ENCODE results near the gene PRKAG1. TPM values are rescaled to one million over a fixed set of nuclear protein-coding genes. Genes with fewer than 3 reads are reported as not detected.

Gene PRKAG1
- total and polyA plus RNA-seq, 10 of the 15 experiments (the other 5 are each of a cell fraction or from before 2014, with no cell fraction given) = 44.5 to 91.6 (median 60.9) TPM

DNA sequence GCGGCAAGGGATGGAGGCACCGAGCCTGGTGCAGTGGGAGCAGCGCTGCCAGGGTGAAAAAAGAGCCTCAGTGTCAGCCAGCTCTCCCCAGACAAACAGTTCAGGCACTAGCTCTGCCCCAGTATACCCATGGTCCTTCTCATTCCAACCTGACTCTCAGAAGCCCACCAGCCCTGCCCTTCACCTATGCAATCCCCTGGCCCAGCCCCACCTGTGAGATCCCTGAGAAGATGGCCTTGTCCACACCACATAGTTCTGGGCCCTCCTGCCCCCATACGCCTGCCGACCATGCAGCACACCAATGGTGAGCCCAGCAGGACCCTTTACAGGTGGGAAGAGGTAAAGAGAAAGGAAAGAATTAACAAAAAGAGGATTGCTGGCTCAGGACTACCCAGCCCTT is 35.5 kb upstream of the PRKAG1 start (continued):
- TF ChIP-seq, protein P1, sequence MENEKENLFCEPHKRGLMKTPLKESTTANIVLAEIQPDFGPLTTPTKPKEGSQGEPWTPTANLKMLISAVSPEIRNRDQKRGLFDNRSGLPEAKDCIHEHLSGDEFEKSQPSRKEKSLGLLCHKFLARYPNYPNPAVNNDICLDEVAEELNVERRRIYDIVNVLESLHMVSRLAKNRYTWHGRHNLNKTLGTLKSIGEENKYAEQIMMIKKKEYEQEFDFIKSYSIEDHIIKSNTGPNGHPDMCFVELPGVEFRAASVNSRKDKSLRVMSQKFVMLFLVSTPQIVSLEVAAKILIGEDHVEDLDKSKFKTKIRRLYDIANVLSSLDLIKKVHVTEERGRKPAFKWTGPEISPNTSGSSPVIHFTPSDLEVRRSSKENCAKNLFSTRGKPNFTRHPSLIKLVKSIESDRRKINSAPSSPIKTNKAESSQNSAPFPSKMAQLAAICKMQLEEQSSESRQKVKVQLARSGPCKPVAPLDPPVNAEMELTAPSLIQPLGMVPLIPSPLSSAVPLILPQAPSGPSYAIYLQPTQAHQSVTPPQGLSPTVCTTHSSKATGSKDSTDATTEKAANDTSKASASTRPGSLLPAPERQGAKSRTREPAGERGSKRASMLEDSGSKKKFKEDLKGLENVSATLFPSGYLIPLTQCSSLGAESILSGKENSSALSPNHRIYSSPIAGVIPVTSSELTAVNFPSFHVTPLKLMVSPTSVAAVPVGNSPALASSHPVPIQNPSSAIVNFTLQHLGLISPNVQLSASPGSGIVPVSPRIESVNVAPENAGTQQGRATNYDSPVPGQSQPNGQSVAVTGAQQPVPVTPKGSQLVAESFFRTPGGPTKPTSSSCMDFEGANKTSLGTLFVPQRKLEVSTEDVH (IDR thresholded peaks at IDR 0.05; ENCODE audit: low read depth, partially characterized antibody) = no peak
- no peak for TF ChIP-seq NR2C1 (IDR thresholded peaks at IDR 0.05)
- TF ChIP-seq NFYB (IDR thresholded peaks at IDR 0.05; ENCODE audit: insufficient read depth, low read depth, low read length) = no peak

DNA sequence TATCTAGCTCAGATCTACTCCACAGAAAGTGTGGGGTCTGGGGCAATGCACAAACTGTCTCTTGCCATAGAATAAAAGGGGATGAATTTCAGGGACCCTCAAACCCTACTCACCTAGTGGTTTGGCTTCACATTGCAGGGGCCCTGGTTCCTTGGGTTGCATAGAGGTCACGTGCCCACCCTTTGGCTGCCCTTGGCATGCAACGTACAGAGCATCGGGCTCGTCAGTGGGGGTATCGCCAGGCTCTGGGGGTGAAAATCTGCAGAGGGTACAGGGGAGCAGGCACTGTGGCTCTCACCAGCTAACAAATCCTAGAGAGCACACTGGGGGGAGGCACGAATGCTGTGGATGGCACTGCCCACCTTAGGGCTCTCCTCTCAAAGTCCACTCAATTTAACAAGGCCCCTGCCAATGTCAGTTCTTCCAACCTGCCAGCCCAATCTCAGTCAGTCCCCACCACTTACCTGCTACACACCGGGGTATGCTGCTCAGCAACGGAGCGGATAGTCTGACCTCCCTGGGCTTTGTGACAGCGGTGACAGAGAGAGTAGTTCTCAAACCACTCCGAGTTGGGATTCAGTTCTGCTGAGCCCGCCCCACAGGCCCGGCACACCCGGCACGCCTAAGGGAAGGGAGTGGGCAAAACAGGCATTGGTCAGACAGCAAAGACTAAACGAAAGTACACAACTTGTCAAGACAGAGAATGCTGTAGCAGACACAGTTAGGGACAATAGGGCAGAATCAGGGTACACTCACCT is 34.1 kb upstream of the PRKAG1 start:
- no peaks in the 10 kb centered on the region for H3K9me3 ChIP-seq (replicated peaks; ENCODE audit: control insufficient read depth, insufficient read depth, low read length)
- no peak for TF ChIP-seq EP300 (IDR thresholded peaks at IDR 0.05; ENCODE audit: borderline replicate concordance in 1 of 2, control insufficient read depth in 1 of 2, low read depth in 2 of 2, low read length in 2 of 2)
- no peak for TF ChIP-seq SUPT20H (IDR thresholded peaks at IDR 0.05; ENCODE audit: borderline replicate concordance, control insufficient read depth, low read depth, low read length)
- TF ChIP-seq, protein P2, sequence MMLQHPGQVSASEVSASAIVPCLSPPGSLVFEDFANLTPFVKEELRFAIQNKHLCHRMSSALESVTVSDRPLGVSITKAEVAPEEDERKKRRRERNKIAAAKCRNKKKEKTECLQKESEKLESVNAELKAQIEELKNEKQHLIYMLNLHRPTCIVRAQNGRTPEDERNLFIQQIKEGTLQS (IDR thresholded peaks at IDR 0.05; ENCODE audit: borderline replicate concordance, extremely low read depth, low read depth, low read length) = no peak
- no peak for TF ChIP-seq CBX3 (IDR thresholded peaks at IDR 0.05; ENCODE audit: borderline replicate concordance, low read depth)
- no peak for TF ChIP-seq NR2F1 (conservative IDR thresholded peaks at IDR 0.05)
- no peak for TF ChIP-seq ETV6 (conservative IDR thresholded peaks at IDR 0.05 in 1 of 2, IDR thresholded peaks at IDR 0.05 in 1 of 2; ENCODE audit: borderline replicate concordance in 1 of 2, low read depth in 1 of 2)
- no peak for TF ChIP-seq KAT2A (conservative IDR thresholded peaks at IDR 0.05; ENCODE audit: control insufficient read depth, low read depth, low read length)
- TF ChIP-seq LARP7 (IDR thresholded peaks at IDR 0.05) = no peak
- no peak for TF ChIP-seq ZZZ3 (IDR thresholded peaks at IDR 0.05; ENCODE audit: control insufficient read depth, insufficient read length, low read depth)
- no peak for TF ChIP-seq TCF7 (IDR thresholded peaks at IDR 0.05; ENCODE audit: borderline replicate concordance)
- TF ChIP-seq CHD2 (IDR thresholded peaks at IDR 0.05; ENCODE audit: borderline replicate concordance, low read depth, low read length) = no peak
- TF ChIP-seq WRNIP1 (IDR thresholded peaks at IDR 0.05; ENCODE audit: borderline replicate concordance, low read depth, low read length) = no peak
- no peak for TF ChIP-seq CBFB (IDR thresholded peaks at IDR 0.05; ENCODE audit: low read depth)
- TF ChIP-seq BMI1 (IDR thresholded peaks at IDR 0.05; ENCODE audit: borderline replicate concordance) = no peak
- intact Hi-C loops (cut with micrococcal nuclease; ENCODE audit: unreplicated experiment) = no loop called here
- H3K4me3 ChIP-seq = no peak overlapping the region
- DNase-seq (ENCODE audit: low read depth, low spot score) (no peak), FAIRE-seq (no peak), ATAC-seq (no peak)
- peaks cover 27% of the 10 kb centered on the region for H4K20me1 ChIP-seq (ENCODE audit: control insufficient read depth, insufficient read depth)
- no peak overlapping the region for H3K4me2 ChIP-seq (ENCODE audit: control insufficient read depth, insufficient read depth)
- ChIA-PET RAD21 (ENCODE audit: unreplicated experiment) (no interaction called here), CTCF (interaction anchor here (1.1 kb wide), 1 partner anchor 9 kb away, joined by 3 read pairs; no protein-coding TSS in a partner anchor), SMC1A (ENCODE audit: uncharacterized antibody, unreplicated experiment) (no interaction called here), POLR2A (no interaction called here)
- no peak overlapping the region for H3K9ac ChIP-seq (ENCODE audit: control insufficient read depth, insufficient read depth, low read length)
- peaks cover 42 to 63% of the 10 kb centered on the region in 2 experiments for H3K36me3 ChIP-seq (ENCODE audit: control insufficient read depth in 2 of 2, insufficient read depth in 2 of 2, low read length in 1 of 2)
- in situ Hi-C loops (cut with MboI) = no loop called here
- H3K79me2 ChIP-seq (ENCODE audit: control insufficient read depth, insufficient read depth, low read length) = peaks cover 35% of the 10 kb centered on the region
- H3K27me3 ChIP-seq (replicated peaks in 1 of 2; ENCODE audit: control insufficient read depth in 2 of 2, insufficient read depth in 2 of 2, low read length in 1 of 2) = no peaks in the 10 kb centered on the region
- peaks cover 6% of the 10 kb centered on the region; the same call in 1 of the 2 replicates for H3K4me1 ChIP-seq (ENCODE audit: control insufficient read depth, insufficient read depth, low read length)
- BruUV-seq (replicated peaks) = TSS peak; percentile 19
- no peak overlapping the region for H2AFZ ChIP-seq (ENCODE audit: control insufficient read depth, low read depth, low read length)
- H3K27ac ChIP-seq (ENCODE audit: control insufficient read depth, insufficient read depth) = no peak overlapping the region
- WGBS (ENCODE audit: insufficient coverage, insufficient replicate concordance, low lambda C conversion rate, missing lambda C conversion rate) = 98% methylated on average over 16 of the region's 16 CpGs

Data from GM12878 (cell line).